ENCODE data around the gene ENTPD7. TPM values are rescaled to one million over a fixed set of nuclear protein-coding genes. Genes with fewer than 3 reads are reported as not detected.
A peak's percentile ranks its signal among the peaks of the same experiment; 100 is the strongest.
"Not testable (repeated sequence)": the region's sequence is repeated elsewhere in the genome, so short reads cannot be mapped to it uniquely, and the experiment has no call there.

Gene ENTPD7
- total RNA-seq, 5 donors from 2014 or later (not counting 1 experiment from before 2014, with no cell fraction given): 2.6 to 3.8 (median 3.4) TPM

- DNase-seq (no peak), ATAC-seq (replicated peaks in 1 of 4) (no peak)
- Mint-ChIP-seq H3K27me3 (peaks cover 0 to 7% of the 10 kb centered on the region in 2 donors), H3K4me1 (peaks cover 15 to 16% (median 15%) of the 10 kb centered on the region in 3 donors), H3K9me3 (no peaks in the 10 kb centered on the region), H3K4me3 (no peak overlapping the region), H3K27ac (no peak overlapping the region), H3K36me3 (no peaks in the 10 kb centered on the region)
- no peak overlapping the region for H3K4me3 ChIP-seq (ENCODE audit: control insufficient read depth in 1 of 2, extremely low read depth in 1 of 2, low read length in 1 of 2)
- H3K9me3 ChIP-seq: no peaks in the 10 kb centered on the region
- ChIA-PET CTCF (interaction anchor here in 1 of 2 donors (0.7 kb wide), 1 partner anchor 1216 kb away, joined by 7 read pairs; no protein-coding TSS in a partner anchor), POLR2A (no interaction called here)
- H3K4me1 ChIP-seq (ENCODE audit: control insufficient read depth in 1 of 2, extremely low read depth in 1 of 2, insufficient read depth in 2 of 2, low read length in 2 of 2): peaks cover 13 to 17% of the 10 kb centered on the region in 2 experiments
- no peaks in the 10 kb centered on the region for H3K27me3 ChIP-seq (replicated peaks in 1 of 2; ENCODE audit: control insufficient read depth in 2 of 2, extremely low read depth in 1 of 2, insufficient read depth in 2 of 2, low read length in 1 of 2)
- H3K27ac ChIP-seq (ENCODE audit: low read length): no peak overlapping the region
- no peaks in the 10 kb centered on the region for H3K36me3 ChIP-seq (ENCODE audit: control insufficient read depth in 2 of 2, extremely low read depth in 1 of 2, insufficient read depth in 1 of 2, low read length in 1 of 2)
Observed at GRCh38 chr10:99623919-99624318, 35.4 kb upstream of the ENTPD7 start.

GRCh38 chr10:99625124-99625523, 34.2 kb upstream of the ENTPD7 start:
- DNase-seq; ATAC-seq (replicated peaks in 1 of 4); H3K4me3 Mint-ChIP-seq; H3K27me3 ChIP-seq (replicated peaks in 1 of 2; ENCODE audit: control insufficient read depth in 2 of 2, extremely low read depth in 1 of 2, insufficient read depth in 2 of 2, low read length in 1 of 2); H3K9me3 ChIP-seq; H3K27ac ChIP-seq (ENCODE audit: low read length); CTCF ChIA-PET; H3K4me3 ChIP-seq (ENCODE audit: control insufficient read depth in 1 of 2, extremely low read depth in 1 of 2, low read length in 1 of 2); H3K36me3 Mint-ChIP-seq; POLR2A ChIA-PET; H3K9me3 Mint-ChIP-seq; H3K36me3 ChIP-seq (ENCODE audit: control insufficient read depth in 2 of 2, extremely low read depth in 1 of 2, insufficient read depth in 1 of 2, low read length in 1 of 2); H3K27ac Mint-ChIP-seq: not testable (repeated sequence)
- peaks cover 10 to 11% (median 10%) of the 10 kb centered on the region in 3 donors for H3K4me1 Mint-ChIP-seq
- H3K4me1 ChIP-seq (ENCODE audit: control insufficient read depth in 1 of 2, extremely low read depth in 1 of 2, insufficient read depth in 2 of 2, low read length in 2 of 2): peaks cover 6 to 12% of the 10 kb centered on the region in 2 experiments
- WGBS (ENCODE audit: insufficient coverage): 100% methylated on average over 1 of the region's 3 CpGs
- peaks cover 0 to 11% of the 10 kb centered on the region in 2 donors for H3K27me3 Mint-ChIP-seq

- Histone ChIP-seq H3K27ac (ENCODE audit: low read length) (no peak overlapping the region), H3K9me3 (no peaks in the 10 kb centered on the region), H3K36me3 (ENCODE audit: control insufficient read depth in 2 of 2, extremely low read depth in 1 of 2, insufficient read depth in 1 of 2, low read length in 1 of 2) (no peaks in the 10 kb centered on the region), H3K4me3 (ENCODE audit: control insufficient read depth in 1 of 2, extremely low read depth in 1 of 2, low read length in 1 of 2) (no peak overlapping the region), H3K27me3 (replicated peaks in 1 of 2; ENCODE audit: control insufficient read depth in 2 of 2, extremely low read depth in 1 of 2, insufficient read depth in 2 of 2, low read length in 1 of 2) (peaks cover 0 to 10% of the 10 kb centered on the region in 2 experiments), H3K4me1 (ENCODE audit: control insufficient read depth in 1 of 2, extremely low read depth in 1 of 2, insufficient read depth in 2 of 2, low read length in 2 of 2) (no peaks in the 10 kb centered on the region)
- Mint-ChIP-seq H3K27ac (no peak overlapping the region), H3K27me3 (peaks cover 15 to 27% of the 10 kb centered on the region in 2 donors), H3K36me3 (no peaks in the 10 kb centered on the region), H3K4me3 (no peak overlapping the region), H3K9me3 (no peaks in the 10 kb centered on the region), H3K4me1 (no peaks in the 10 kb centered on the region)
- no CpG with 5 or more reads among the region's 1 CpG for WGBS (ENCODE audit: insufficient coverage)
- ChIA-PET POLR2A (no interaction called here), CTCF (no interaction called here)
- ATAC-seq (replicated peaks in 1 of 4): no peak
- no peak for DNase-seq
Observed at GRCh38 chr10:99628923-99629624, 30.2 kb upstream of the ENTPD7 start.

DNA sequence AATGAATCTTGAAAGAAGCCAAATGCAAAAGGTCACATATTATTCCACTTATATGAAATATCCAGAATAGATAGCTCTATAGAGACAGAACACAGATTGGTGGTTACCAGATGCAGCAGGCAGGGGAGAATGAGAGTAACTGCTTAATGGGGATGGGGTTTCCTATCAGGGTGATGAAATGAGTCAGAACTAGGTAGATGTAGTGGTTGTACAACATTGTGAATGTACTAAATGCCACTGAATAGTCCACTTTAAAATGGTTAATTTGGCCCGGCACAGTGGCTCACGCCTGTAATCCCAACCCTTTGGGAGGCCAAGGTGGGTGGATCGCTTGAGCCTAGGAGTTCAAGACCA, 29.7 kb upstream of the ENTPD7 start:
- POLR2A ChIA-PET: no interaction called here
- ATAC-seq (replicated peaks in 1 of 4) (no peak), DNase-seq (no peak)
- H3K27me3 Mint-ChIP-seq: peaks cover 20 to 32% of the 10 kb centered on the region in 2 donors
- no peak overlapping the region for H3K27ac ChIP-seq (ENCODE audit: low read length)
- H3K27me3 ChIP-seq (replicated peaks in 1 of 2; ENCODE audit: control insufficient read depth in 2 of 2, extremely low read depth in 1 of 2, insufficient read depth in 2 of 2, low read length in 1 of 2): peaks cover 0 to 10% of the 10 kb centered on the region in 2 experiments
- H3K9me3 ChIP-seq: no peaks in the 10 kb centered on the region
- no peaks in the 10 kb centered on the region for H3K9me3 Mint-ChIP-seq
- H3K27ac Mint-ChIP-seq: no peak overlapping the region
- H3K36me3 ChIP-seq (ENCODE audit: control insufficient read depth in 2 of 2, extremely low read depth in 1 of 2, insufficient read depth in 1 of 2, low read length in 1 of 2): no peaks in the 10 kb centered on the region
- no peaks in the 10 kb centered on the region for H3K4me1 Mint-ChIP-seq
- no peaks in the 10 kb centered on the region for H3K36me3 Mint-ChIP-seq
- CTCF ChIA-PET: interaction anchor here in 1 of 2 donors (0.6 kb wide), 1 partner anchor 382 kb away, joined by 8 read pairs; no protein-coding TSS in a partner anchor
- no peak overlapping the region for H3K4me3 ChIP-seq (ENCODE audit: control insufficient read depth in 1 of 2, extremely low read depth in 1 of 2, low read length in 1 of 2)
- no peaks in the 10 kb centered on the region for H3K4me1 ChIP-seq (ENCODE audit: control insufficient read depth in 1 of 2, extremely low read depth in 1 of 2, insufficient read depth in 2 of 2, low read length in 2 of 2)
- WGBS (ENCODE audit: insufficient coverage): no CpG with 5 or more reads among the region's 3 CpGs
- H3K4me3 Mint-ChIP-seq: no peak overlapping the region

GRCh38 chr10:99630433-99630832, 28.9 kb upstream of the ENTPD7 start:
- Histone ChIP-seq H3K27ac (ENCODE audit: low read length) (no peak overlapping the region), H3K9me3 (no peaks in the 10 kb centered on the region), H3K36me3 (ENCODE audit: control insufficient read depth in 2 of 2, extremely low read depth in 1 of 2, insufficient read depth in 1 of 2, low read length in 1 of 2) (no peaks in the 10 kb centered on the region), H3K27me3 (replicated peaks in 1 of 2; ENCODE audit: control insufficient read depth in 2 of 2, extremely low read depth in 1 of 2, insufficient read depth in 2 of 2, low read length in 1 of 2) (peaks cover 0 to 10% of the 10 kb centered on the region in 2 experiments), H3K4me3 (ENCODE audit: control insufficient read depth in 1 of 2, extremely low read depth in 1 of 2, low read length in 1 of 2) (no peak overlapping the region), H3K4me1 (ENCODE audit: control insufficient read depth in 1 of 2, extremely low read depth in 1 of 2, insufficient read depth in 2 of 2, low read length in 2 of 2) (no peaks in the 10 kb centered on the region)
- POLR2A ChIA-PET: no interaction called here
- DNase-seq (peak in 1 of 35 experiments; percentile 18), ATAC-seq (replicated peaks in 1 of 4) (no peak)
- CTCF ChIA-PET: interaction anchor here in 1 of 2 donors (1.6 kb wide), 1 partner anchor 12 kb away, joined by 4 read pairs; no protein-coding TSS in a partner anchor
- H3K27me3 Mint-ChIP-seq: peaks cover 25 to 36% of the 10 kb centered on the region in 2 donors
- no peak overlapping the region for H3K27ac Mint-ChIP-seq
- WGBS (ENCODE audit: insufficient coverage): 72% methylated on average over 2 of the region's 2 CpGs
- no peaks in the 10 kb centered on the region for H3K36me3 Mint-ChIP-seq
- no peaks in the 10 kb centered on the region for H3K4me1 Mint-ChIP-seq
- no peak overlapping the region for H3K4me3 Mint-ChIP-seq
- no peaks in the 10 kb centered on the region for H3K9me3 Mint-ChIP-seq

DNA sequence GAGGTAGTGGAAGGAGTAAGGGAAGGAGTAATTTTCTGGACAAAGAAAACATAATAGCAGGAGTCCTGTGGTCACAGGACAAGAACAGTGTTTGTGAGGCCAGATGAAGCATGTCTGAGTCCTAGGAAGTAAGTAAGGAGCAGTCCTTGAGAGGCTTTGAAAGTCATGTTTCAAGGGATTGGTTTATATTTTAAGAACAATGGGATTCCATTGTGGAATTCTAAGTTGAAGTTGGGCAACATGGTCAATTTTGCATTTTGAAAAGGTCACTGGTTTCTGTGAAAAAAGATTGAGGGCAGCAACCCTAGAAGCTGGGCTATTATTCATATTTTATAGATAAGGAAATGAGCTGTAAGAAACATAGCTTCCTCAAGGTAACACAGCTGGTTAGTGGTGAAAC, 28.3 kb upstream of the ENTPD7 start:
- Mint-ChIP-seq H3K27me3 (peaks cover 25 to 40% of the 10 kb centered on the region in 2 donors), H3K9me3 (no peaks in the 10 kb centered on the region), H3K4me3 (no peak overlapping the region), H3K27ac (no peak overlapping the region), H3K36me3 (no peaks in the 10 kb centered on the region), H3K4me1 (no peaks in the 10 kb centered on the region)
- no peak for DNase-seq
- Histone ChIP-seq H3K4me3 (ENCODE audit: control insufficient read depth in 1 of 2, extremely low read depth in 1 of 2, low read length in 1 of 2) (no peak overlapping the region), H3K9me3 (no peaks in the 10 kb centered on the region), H3K27ac (ENCODE audit: low read length) (no peak overlapping the region), H3K4me1 (ENCODE audit: control insufficient read depth in 1 of 2, extremely low read depth in 1 of 2, insufficient read depth in 2 of 2, low read length in 2 of 2) (no peaks in the 10 kb centered on the region), H3K36me3 (ENCODE audit: control insufficient read depth in 2 of 2, extremely low read depth in 1 of 2, insufficient read depth in 1 of 2, low read length in 1 of 2) (no peaks in the 10 kb centered on the region), H3K27me3 (replicated peaks in 1 of 2; ENCODE audit: control insufficient read depth in 2 of 2, extremely low read depth in 1 of 2, insufficient read depth in 2 of 2, low read length in 1 of 2) (peaks cover 0 to 10% of the 10 kb centered on the region in 2 experiments)
- POLR2A ChIA-PET: interaction anchor here in 1 of 2 donors (0.6 kb wide), 1 partner anchor 246 kb away, joined by 3 read pairs; no protein-coding TSS in a partner anchor
- CTCF ChIA-PET: interaction anchor here in 1 of 2 donors (1.6 kb wide), 1 partner anchor 12 kb away, joined by 4 read pairs; no protein-coding TSS in a partner anchor
- no peak for ATAC-seq (replicated peaks in 1 of 4)
